Transverse colon (tissue), 4 donors: ENCODE measurements around the gene TMEM106A. TPM values are rescaled to one million over a fixed set of nuclear protein-coding genes. Genes with fewer than 3 reads are reported as not detected.

ENCODE experiments used
- DNase-seq: peaks from one replicate; pipeline ENCODE4 v3.0.0-alpha.2; 2019
- H3K27ac ChIP-seq, 4 donors: fragments of 200-600 bp; sonication (generic); 2 replicates each; pipeline ENCODE4 v1.5.1; 2016 to 2018; ENCODE audit warnings: inconsistent platforms in 4 of 4
- H3K27me3 ChIP-seq: fragments of 200-600 bp; sonication (generic); 2 replicates; pipeline ENCODE4 v1.5.1; 2017; ENCODE audit warnings: inconsistent platforms
- H3K36me3 ChIP-seq, 4 donors: fragments of 200-600 bp; sonication (generic); 2 replicates each; pipeline ENCODE4 v1.5.1; 2017 to 2019; ENCODE audit warnings: inconsistent platforms in 4 of 4
- H3K4me1 ChIP-seq, 4 donors: fragments of 200-600 bp; sonication (generic); 2 replicates each; pipeline ENCODE4 v1.5.1; 2017 to 2020; ENCODE audit warnings: inconsistent platforms in 4 of 4
- H3K4me3 ChIP-seq, 4 donors: fragments of 200-600 bp; sonication (generic); 1 replicate in 1 of 4; 2 replicates in 3 of 4; pipeline versions ENCODE4 v1.5.1 to v1.6.1; 2017 to 2019; ENCODE audit warnings: inconsistent platforms in 4 of 4
- H3K9me3 ChIP-seq, 2 donors: fragments of 200-600 bp; sonication (generic); 2 replicates each; pipeline ENCODE4 v1.5.1; 2017 to 2019; ENCODE audit warnings: inconsistent platforms in 2 of 2
- EP300 ChIP-seq: sonication (generic); formaldehyde crosslinking; IDR thresholded peaks from one replicate; pipeline ENCODE4 v1.6.1; 2017; ENCODE audit warnings: antibody characterized with exemption, low read depth
- POLR2A ChIP-seq: fragments of 450-650 bp; IDR thresholded peaks from one replicate; pipeline ENCODE4 v1.6.1; 2016; ENCODE audit warnings: antibody characterized with exemption, mild to moderate bottlenecking, moderate library complexity
- POLR2AphosphoS5 ChIP-seq, 3 donors: sonication (generic); formaldehyde crosslinking; IDR thresholded peaks; one replicate each; pipeline ENCODE4 v1.6.1; 2016; ENCODE audit warnings: antibody characterized with exemption in 3 of 3
- WGBS, 2 donors: methylation state at CpG; one replicate each; pipeline ENCODE4 v1.1.5; 2018; ENCODE audit warnings: low coverage in 1 of 2; 5-methylcytosine and 5-hydroxymethylcytosine counted together
- in situ Hi-C, 4 donors: fragments of 200-750 bp; cut with MboI; loops; one replicate each; pipeline versions ENCODE4 v1.15.0 to v1.15.1; 2017; ENCODE audit warnings: low sequenced_read_pairs in 3 of 4, low pct_ligation_motif_present in 1 of 4, low pct_unique_long_range_greater_than_20kb in 1 of 4
- intact Hi-C: fragments of 100-400 bp; cut with DNase I; formaldehyde crosslinking; loops from one replicate; pipeline ENCODE4 v1.15.1; 2023; ENCODE audit warnings: low total_unique reads
- total RNA-seq, 4 donors: library from RNA; depleted of rRNA; stranded (reverse); fragments of >200 nt; gene quantifications; one replicate each; pipeline ENCODE4 v1.1.0, GENCODE V29; 2016
- TF ChIP-seq, protein P1 (sequence below), 5 experiments: fragments of 200-600 bp in 3 of 5; fragments of 450-650 bp in 2 of 5; sonication (generic) in 3 of 5; IDR thresholded peaks; 1 replicate in 2 of 5; 2 replicates in 3 of 5; pipeline ENCODE4 v1.5.1; 2016 to 2017; ENCODE audit warnings: antibody characterized with exemption in 5 of 5, inconsistent platforms in 3 of 5, mild to moderate bottlenecking in 2 of 5, moderate library complexity in 1 of 5

Gene TMEM106A
- total RNA-seq, 4 donors from 2014 or later, result 4.1 to 24.3 (median 7.9) TPM

DNA sequence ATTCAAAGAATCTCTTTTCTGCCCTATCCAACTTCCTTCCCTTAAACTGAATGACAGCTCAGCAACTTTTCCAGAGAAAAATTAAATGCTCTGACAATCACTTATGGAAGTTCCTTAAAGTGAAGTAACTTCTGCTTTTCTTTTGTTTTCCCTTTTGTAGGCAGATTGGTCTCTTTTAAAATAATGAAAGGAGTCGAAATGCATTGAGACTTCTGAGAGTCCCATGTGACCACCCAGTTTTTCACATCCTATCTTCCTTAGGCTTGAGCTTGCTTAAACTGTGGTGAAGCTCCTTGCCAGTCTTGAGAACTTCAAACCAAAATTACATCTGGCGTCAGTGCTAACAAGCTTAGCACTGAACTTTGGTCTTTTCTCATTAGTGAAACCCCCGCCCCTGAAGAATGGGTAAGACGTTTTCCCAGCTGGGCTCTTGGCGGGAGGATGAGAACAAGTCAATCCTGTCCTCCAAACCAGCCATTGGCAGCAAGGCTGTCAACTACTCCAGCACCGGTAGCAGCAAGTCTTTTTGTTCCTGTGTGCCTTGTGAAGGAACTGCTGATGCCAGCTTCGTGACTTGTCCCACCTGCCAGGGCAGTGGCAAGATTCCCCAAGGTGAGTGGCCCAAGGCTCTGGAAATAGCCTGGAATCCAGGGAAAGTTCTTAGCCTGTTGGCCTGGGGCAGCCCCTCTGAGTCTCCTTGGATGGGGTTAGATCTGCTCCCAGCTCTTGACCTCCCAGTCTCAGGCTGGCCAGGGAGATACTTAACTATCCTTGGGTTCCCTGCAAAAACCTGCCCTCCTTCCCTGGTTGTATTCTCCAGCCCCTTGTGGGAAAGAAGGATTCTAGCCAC is 1.2 kb downstream of the TMEM106A start:
- peak overlapping the region in 2 of 4 donors; percentile 52 to 54 for H3K4me3 ChIP-seq
- intact Hi-C loops (no loop called here), in situ Hi-C loops (loop anchor here in 1 of 4 donors (25.0 kb wide), 2 partner anchors 99 to 274 kb away; partner anchors contain the start of gene DHX8)
- peak; percentile 12 for DNase-seq
- peak overlapping the region; percentile 79 to 87 (median 86) for H3K27ac ChIP-seq
- H3K36me3 ChIP-seq, result peaks cover 0 to 25% (median 2%) of the 10 kb centered on the region in 4 donors
- no peaks in the 10 kb centered on the region for H3K27me3 ChIP-seq
- WGBS, 2 donors, result 10 to 38% methylated on average over 1 to 7 of the region's 7 CpGs
- no peaks in the 10 kb centered on the region for H3K9me3 ChIP-seq
- peaks cover 9 to 28% (median 23%) of the 10 kb centered on the region in 4 donors for H3K4me1 ChIP-seq
- TF ChIP-seq, protein P1, sequence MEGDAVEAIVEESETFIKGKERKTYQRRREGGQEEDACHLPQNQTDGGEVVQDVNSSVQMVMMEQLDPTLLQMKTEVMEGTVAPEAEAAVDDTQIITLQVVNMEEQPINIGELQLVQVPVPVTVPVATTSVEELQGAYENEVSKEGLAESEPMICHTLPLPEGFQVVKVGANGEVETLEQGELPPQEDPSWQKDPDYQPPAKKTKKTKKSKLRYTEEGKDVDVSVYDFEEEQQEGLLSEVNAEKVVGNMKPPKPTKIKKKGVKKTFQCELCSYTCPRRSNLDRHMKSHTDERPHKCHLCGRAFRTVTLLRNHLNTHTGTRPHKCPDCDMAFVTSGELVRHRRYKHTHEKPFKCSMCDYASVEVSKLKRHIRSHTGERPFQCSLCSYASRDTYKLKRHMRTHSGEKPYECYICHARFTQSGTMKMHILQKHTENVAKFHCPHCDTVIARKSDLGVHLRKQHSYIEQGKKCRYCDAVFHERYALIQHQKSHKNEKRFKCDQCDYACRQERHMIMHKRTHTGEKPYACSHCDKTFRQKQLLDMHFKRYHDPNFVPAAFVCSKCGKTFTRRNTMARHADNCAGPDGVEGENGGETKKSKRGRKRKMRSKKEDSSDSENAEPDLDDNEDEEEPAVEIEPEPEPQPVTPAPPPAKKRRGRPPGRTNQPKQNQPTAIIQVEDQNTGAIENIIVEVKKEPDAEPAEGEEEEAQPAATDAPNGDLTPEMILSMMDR (IDR thresholded peaks at IDR 0.05), result no peak
- TF ChIP-seq POLR2AphosphoS5 (IDR thresholded peaks at IDR 0.05) (no peak), POLR2A (no peak), EP300 (no peak)

DNA sequence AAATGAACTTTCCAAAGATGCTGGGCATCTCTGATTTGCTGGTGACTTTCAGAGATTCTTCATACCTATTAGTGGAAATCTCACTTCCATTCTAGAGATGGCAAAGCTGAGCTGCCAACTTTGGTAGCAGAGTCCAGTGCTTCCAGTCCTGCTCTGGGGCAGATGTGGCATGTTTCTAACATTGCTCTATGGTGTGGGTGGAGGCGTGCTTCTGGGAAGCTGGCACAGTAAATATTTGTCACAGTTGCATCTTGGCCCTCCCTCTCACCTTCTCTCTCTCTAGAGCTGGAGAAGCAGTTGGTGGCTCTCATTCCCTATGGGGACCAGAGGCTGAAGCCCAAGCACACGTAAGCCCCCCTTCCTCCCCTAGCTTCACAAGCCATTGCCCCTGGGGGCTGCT is 1.9 kb downstream of the TMEM106A start:
- Histone ChIP-seq H3K27ac (peak overlapping the region in 2 of 4 donors; percentile 85 to 87), H3K27me3 (no peaks in the 10 kb centered on the region), H3K4me1 (peaks cover 9 to 28% (median 23%) of the 10 kb centered on the region in 4 donors), H3K4me3 (no peak overlapping the region), H3K36me3 (peaks cover 0 to 18% (median 2%) of the 10 kb centered on the region in 4 donors), H3K9me3 (no peaks in the 10 kb centered on the region)
- intact Hi-C loops (no loop called here), in situ Hi-C loops (loop anchor here in 1 of 4 donors (25.0 kb wide), 2 partner anchors 99 to 274 kb away; partner anchors contain the start of gene DHX8)
- 85% methylated on average over 2 of the region's 2 CpGs; no CpG with 5 or more reads in 1 of the 2 donors for WGBS, 2 donors
- TF ChIP-seq EP300 (no peak), POLR2AphosphoS5 (IDR thresholded peaks at IDR 0.05) (no peak), POLR2A (no peak)
- TF ChIP-seq, protein P1 (IDR thresholded peaks at IDR 0.05), result no peak
- DNase-seq, result no peak

DNA sequence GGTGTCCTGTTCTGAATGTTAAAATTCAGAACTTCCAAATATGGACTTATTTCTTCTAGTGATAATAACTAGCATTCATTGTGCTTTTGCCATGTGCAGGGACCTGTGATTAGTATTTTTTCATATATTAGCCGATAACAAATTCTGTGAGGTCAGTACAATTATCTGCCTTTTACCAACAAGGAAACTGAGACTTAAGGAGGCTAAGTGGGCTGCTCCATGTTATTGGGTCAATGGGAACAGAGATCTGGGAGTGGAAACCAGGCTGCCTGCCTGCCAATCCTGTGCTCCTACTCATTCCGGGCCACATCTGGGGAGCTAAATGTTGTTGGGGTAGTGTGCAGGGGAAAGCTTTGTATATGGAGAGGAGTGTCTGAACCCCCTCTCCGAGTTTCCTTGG is 3.7 kb downstream of the TMEM106A start:
- Histone ChIP-seq H3K4me3 (no peak overlapping the region), H3K36me3 (no peaks in the 10 kb centered on the region), H3K4me1 (peaks cover 9 to 28% (median 23%) of the 10 kb centered on the region in 4 donors), H3K27me3 (no peaks in the 10 kb centered on the region), H3K9me3 (no peaks in the 10 kb centered on the region), H3K27ac (no peak overlapping the region)
- WGBS, 2 donors, result 92 to 94% methylated on average over 2 to 3 of the region's 3 CpGs
- intact Hi-C loops (no loop called here), in situ Hi-C loops (loop anchor here in 1 of 4 donors (25.0 kb wide), 2 partner anchors 97 to 272 kb away; partner anchors contain the start of gene DHX8)
- no peak for DNase-seq
- TF ChIP-seq POLR2AphosphoS5 (IDR thresholded peaks at IDR 0.05), result no peak
- TF ChIP-seq, protein P1 (IDR thresholded peaks at IDR 0.05), result no peak
- TF ChIP-seq EP300, result no peak
- TF ChIP-seq POLR2A, result no peak

DNA sequence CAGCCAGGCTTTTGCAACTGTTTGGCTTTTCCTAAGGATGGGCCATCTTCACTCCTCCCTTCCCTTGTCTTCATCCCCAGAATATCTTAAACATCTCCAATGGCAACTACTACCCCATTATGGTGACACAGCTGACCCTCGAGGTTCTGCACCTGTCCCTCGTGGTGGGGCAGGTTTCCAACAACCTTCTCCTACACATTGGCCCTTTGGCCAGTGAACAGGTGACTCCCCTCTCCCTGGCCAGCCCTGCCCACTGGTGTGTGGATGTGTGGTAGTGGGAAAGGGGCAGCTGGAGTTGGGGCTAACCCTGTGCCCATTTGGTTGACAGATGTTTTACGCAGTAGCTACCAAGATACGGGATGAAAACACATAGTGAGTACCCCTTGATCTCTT is 4.7 kb downstream of the TMEM106A start:
- Histone ChIP-seq H3K36me3 (no peaks in the 10 kb centered on the region), H3K9me3 (no peaks in the 10 kb centered on the region), H3K27me3 (no peaks in the 10 kb centered on the region), H3K4me3 (no peak overlapping the region), H3K4me1 (peaks cover 9 to 18% (median 16%) of the 10 kb centered on the region in 4 donors), H3K27ac (no peak overlapping the region)
- intact Hi-C loops (no loop called here), in situ Hi-C loops (loop anchor here in 1 of 4 donors (25.0 kb wide), 2 partner anchors 96 to 271 kb away; partner anchors contain the start of gene DHX8)
- no peak for DNase-seq
- no peak for TF ChIP-seq EP300
- TF ChIP-seq, protein P1 (IDR thresholded peaks at IDR 0.05), result no peak
- TF ChIP-seq POLR2AphosphoS5 (IDR thresholded peaks at IDR 0.05), result no peak
- TF ChIP-seq POLR2A, result no peak
- 88% methylated on average over 4 of the region's 4 CpGs; no CpG with 5 or more reads in 1 of the 2 donors for WGBS, 2 donors
